Stimulated activated CD8-positive, alpha-beta memory T cell treated with anti-CD3 and anti-CD28 coated beads, Interleukin-4, amount 100 ng/mL, for 1 hour (primary cell): ENCODE data around the gene GABRR1.
"Not testable (repeated sequence)": the region's sequence is repeated elsewhere in the genome, so short reads cannot be mapped to it uniquely, and the experiment has no call there.

Source experiments
- DNase-seq, 2 donors: peaks; one replicate each; pipeline ENCODE4 v3.0.0-alpha.2; 2020; ENCODE audit warnings: low read depth in 2 of 2, low spot score in 1 of 2

GABRR1 gene

DNA sequence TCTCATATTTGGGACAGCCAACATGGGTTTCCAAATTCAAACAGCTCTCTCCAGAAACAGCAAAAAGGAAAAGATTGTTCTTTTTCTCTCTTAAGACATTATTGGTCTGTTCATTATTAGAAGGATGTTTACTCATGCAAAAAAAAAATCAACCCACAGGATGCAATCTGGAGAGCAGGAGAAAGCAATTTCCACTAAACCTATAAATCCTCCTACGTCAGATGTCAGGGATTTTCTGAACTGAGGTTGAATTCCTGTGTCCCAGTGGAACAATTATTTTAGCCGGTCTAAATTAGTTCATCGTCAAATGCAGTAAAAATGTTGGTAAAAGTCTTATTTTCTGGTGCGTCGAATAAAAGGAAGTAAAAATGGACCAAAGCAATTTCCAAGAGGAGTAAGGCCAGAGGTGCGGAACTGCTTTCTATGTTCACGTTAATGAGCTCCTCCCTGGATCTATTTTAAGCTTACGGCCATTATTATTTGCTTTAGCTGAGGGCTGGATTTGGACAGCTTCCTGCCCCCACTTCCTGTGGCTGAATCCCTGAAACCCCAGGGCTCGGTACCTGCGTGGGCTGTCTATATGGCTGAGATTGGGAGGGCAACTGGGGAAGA lies at the start of gene GABRR1:
TSS of gene GABRR1 (minus strand) at position 60 of the 612 bp plus-strand sequence. CDS start at position 24, 36 bp downstream.
- no peak for DNase-seq

DNA sequence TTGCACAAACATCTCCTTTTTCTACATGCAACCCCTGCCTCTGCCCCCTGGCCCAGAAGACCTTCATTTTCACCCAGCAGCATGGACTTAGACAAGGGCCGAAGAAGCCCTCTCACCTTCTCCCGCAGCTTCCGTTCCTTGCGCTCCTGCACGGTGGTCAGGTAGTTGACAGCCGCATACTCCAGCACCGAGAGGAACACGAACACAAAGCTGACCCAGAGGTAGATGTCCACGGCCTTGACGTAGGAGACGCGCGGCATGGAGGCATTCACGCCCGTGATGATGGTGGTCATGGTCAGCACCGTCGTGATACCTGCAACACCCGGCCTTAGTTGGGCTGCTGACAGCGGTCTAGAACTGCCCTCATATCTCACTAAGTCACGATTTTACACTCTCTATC lies 47.1 kb upstream of the GABRR1 start:
- DNase-seq, result no peak

DNA sequence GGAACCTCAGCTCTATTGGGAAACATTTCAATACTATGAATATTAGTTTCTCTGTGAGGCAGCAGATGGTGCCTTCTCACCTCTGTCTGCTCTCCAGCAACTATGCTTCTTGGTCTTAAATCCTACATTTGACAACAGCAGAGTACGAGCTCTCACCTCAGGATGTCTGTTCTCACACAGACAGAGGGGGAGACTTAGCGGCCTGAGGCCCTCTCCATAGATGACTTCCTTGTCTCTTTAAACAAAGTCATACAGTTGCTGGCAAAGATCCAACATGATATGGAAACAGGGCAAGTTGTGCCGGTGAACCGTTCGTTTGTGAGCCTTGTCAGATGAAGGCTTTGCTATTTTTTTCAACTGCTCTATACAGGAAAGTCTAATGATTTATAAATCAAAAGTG lies 43.7 kb upstream of the GABRR1 start:
- DNase-seq, result no peak

DNA sequence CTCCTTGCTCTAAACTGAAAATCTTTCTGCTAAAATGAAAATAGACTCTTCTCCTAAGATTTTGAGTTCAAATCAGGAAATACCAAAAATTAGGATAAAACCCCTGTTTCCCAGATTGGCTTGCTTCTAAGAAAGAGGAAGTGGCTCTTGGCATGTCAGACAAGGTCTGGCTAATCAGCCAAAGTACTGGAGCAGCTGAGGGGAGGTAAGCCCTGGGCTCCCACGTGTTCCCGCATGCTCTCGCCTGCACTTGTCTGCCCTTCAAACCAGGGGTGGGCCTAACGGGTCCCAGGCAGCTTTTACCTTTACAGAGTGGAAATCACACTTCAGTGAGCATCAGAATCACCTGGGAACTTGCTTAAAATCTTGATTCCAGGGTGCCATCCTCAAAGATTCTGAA lies 43.2 kb upstream of the GABRR1 start:
- DNase-seq, result no peak

DNA sequence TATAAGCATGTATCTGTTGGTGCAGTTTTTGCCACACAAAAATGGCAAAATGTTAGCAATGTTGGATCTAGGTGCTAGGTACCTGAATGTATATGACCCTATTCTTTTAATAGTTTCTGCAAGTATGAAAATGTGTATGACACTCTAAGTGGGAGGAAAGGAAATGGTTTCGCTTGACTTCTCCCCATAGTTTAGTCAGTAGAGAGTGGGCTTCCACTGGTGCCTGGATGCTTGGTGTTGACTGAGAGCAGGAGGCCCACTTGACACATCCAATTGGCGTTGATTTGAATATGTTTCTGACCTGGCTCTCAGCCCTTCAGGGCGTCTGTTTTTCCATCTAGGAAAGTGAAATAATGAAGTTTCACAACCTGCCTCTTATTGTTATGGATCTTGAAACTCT lies 41.8 kb upstream of the GABRR1 start:
- DNase-seq, result no peak

DNA sequence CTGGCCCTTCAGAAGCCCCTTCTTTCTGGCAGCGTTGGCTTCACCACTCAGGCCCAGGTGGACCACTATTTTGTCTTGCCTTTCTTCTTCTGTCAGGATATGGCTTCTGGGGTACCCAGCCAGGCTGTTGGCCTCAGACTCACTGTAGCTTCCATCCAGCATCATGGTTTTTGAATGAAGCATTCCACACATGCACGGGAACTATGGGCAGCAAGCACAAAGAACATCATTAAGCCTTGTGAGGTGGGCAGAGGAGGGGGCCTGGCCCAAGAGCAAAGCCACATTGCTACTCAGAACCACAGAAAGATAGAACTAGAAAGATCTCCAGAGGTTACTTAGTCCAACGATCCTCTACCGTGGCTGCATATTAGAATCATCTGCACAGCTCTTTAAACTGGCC lies 40.6 kb upstream of the GABRR1 start:
- no peak for DNase-seq

DNA sequence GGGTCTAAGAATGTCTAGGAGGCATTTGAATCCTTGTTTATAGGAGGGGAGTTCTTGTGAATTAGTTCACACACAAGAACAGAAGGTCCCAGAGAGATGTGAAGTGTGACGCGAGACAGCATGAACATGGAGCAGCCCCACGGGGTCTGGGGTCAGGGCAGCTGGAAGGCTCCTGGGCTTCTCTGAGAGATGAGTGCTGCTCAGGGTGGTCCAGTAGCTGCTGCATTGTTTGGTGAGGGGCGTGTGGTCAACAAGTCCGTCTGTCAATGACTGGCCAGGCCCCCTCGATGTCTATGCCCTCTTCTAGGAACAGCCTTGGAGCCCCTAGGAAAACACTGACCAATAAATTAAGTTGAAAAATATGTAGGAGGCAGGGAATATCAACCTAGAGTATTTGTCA lies 40.2 kb upstream of the GABRR1 start:
- DNase-seq, result no peak

DNA sequence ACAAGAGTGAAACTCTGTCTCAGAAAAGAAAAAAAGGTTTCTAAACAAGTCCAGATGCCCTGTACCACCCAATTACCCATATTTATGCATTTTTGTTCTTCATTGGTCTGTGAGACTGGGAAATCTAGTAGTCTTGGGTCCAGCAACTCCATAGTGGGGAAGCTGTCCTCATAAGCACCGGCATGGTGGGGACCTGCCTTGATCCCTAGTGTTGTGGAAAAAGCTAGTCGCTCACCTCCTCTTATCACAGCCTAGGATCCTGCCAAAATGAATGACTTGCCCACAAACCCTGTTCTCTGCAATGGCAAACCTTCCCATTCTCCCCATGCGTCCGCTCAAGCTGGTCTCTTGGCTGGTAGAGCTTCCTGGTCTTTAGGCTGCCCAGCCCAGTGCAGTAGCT lies 38.3 kb upstream of the GABRR1 start:
- no peak for DNase-seq

DNA sequence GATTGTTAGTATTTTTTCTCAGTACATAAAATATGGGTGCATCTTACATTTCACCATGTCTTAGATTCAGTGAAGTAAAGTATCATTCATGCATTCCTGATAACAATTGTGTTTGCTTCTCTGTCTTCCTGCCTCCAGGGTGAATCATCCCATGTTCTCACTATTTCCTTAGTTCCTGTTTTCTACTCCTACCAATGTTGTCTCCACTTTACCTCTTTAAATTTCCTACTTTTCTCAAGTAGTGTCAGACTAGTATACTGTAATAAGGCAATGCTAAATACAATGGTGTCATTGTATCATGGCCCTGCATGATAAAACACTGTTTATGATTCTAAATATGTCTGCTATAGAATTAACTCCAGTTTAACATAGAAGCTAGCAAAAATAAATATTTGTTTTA lies 37.4 kb upstream of the GABRR1 start:
- no peak for DNase-seq

DNA sequence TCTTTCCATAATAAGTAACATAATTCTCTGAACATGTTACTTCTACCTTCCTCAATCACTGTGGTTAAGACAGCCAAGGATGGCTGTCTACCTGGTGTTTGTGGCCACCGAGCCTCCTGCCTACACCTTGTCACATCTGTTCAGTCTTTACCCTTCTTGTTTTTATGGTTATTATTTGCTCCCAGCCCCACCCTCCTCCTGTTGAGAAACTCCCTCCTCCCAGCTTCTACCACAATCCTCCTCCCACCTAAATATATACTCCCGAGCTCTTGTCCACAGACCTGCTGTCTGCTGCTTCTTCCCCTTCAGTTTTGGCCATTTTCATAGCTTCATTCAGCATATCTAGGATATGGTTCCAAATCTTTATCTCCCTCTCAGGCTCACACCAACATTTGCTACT lies 35.7 kb upstream of the GABRR1 start:
- no peak for DNase-seq

DNA sequence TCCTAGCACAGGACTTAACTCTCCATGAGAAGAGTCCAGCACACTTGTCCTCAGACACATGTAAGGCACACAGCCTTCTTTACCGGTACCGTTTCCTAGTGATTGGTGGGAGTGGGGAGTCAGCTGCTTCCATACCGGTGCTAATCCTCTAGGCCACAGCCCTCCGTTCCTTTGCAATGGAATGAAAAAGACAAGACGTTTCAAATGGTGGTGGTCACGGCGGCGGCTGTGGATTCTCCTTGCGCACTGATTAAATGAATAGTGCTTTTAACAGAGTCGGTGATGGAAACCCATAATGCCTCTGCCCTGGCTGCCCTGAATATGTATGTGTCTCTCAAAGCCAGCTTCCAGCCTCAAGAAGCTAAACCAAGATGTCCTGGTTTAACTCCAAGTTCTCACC lies 34.8 kb upstream of the GABRR1 start:
- DNase-seq, result no peak

DNA sequence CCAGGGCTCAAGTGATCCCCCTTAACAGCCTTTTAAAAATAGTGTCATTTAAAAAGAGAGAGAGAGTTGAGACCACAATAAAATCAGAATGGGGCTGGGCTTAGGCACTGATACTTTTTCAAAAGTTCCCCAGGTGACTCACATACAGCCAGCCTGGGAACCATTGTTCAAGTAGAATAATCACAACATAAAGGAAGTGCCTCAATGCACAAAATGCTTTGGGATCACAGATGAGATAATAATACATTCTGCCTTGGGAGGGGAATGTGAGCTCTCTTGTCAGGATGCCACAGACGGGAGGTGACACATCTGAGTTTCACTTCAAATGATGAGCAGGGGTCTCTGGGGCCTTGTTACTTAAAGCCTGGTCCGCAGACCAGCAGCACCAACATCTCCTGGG lies 34.0 kb upstream of the GABRR1 start:
- no peak for DNase-seq

DNA sequence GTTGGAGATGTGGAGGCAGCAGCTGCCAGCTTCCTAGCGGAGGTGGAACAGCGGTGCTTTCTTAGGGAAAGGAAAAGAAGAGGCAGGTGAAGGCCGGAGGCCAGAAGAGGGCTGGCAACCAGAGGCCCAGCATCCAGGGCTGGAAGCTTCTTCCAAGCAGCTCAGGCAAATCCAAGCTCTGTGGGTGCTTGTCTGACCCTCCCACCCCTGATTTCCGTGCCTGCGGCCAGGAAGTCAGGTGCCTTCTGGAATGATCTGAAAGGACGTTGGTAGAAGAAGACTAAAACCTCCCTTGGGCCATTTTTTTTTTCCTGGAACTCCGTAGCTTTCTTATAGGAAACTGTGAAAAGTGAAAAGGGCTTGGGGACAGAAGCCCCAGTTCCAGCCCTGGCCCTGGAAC lies 33.1 kb upstream of the GABRR1 start:
- no peak for DNase-seq

DNA sequence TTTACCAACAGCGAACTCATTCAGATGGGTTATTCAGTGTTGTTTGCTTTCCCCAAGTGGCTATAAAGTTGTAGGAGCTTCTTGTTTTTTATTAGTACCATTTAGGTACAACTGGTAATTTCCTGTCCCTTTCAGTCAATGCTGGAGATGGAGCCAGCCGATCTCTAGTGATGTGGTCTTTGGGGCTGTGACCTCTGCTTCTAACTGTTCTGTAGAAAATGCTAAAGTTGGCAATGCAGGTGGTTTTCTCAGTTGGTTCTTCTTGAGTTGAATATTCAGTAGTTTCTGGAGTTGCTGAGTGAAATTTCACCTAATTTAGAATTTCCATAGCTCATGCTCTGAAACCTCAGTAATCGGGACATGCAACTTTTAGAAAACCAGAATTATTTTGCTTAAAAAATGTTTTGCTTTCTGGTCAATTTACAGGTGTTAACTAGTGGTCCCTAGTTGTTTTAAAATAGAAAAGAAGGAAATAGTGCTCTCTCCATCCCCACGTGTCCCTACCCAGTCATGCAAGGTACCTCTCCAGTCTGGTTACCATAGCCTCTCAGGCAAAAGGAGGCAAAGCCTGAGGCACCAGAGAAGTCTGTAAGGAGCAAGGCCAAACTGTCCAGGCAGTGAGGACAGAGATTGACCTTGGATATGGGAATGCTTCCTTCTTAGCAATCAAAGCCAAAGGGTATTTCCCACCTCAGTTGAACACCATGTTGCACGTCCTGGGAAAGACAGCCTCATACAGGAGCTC lies 27.3 kb upstream of the GABRR1 start:
- DNase-seq, result no peak

DNA sequence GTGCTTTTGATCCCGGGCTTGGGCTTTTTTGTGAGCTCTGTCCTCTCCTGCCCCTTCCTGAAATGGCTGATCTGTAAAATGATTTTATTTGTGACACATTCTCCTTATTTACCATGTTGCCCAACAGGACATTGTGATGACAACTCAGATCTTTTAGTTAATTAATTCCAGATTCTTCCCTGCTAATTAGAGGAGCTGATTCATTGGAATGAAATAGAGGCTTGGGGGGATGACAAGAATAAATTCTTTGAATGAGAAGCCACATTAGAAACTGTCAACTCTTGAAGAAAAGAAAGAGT lies 26.1 kb upstream of the GABRR1 start:
- DNase-seq, result no peak

DNA sequence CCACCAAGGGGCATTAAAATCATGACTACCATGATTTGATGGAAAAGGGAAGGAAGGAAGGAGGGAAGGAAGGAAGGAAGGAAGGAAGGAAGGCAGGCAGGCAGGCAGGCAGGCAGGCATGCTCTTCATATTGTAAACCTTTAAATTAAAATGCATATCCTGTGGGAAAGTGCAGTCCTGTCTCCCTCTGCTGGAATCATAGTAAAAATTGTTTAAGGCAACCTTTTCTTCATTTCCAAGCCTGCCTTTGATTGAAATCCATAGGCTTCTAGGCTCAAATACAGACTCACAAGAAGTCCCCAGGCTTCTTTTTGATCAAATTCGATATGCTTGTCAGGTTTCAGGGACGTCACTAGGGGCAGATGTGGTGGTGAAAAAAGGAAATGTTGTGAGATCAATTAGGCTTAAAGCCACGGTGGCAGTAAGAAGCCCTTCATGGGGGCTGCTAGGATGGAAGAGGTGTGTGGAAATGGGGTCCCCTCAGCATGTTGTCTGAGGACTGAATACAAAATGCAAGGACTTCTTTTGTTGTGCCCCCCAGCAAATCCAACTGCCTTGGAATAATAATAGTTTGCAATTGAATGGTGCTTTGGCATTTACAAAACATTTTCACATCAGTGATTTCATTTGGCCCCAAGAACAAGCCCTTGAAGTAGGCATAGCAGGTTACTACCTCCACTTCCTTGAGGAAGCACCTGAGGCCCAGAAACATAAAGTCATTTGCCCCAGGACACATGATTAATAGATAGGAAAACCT lies 25.6 kb upstream of the GABRR1 start:
- DNase-seq, result no peak

DNA sequence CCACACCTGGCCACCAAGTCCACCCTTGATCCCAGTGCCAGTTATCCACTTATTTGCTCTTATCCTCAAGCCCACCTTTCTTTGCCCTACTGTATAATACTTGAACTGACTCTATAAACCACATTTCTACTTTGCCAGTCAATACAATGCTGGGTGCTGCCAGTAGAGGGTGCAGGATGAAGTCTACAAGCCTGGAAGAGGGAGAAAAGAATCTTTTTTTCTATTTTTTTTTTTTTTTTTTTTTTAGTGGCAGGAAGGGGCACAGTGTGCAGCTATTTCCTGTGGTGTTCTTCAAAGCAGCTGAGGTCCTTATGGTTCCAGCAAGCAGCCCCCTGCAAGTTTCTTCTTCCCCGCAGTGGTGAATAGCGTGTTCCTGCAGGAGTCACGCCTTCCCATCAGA lies 22.2 kb upstream of the GABRR1 start:
- DNase-seq, result no peak

DNA sequence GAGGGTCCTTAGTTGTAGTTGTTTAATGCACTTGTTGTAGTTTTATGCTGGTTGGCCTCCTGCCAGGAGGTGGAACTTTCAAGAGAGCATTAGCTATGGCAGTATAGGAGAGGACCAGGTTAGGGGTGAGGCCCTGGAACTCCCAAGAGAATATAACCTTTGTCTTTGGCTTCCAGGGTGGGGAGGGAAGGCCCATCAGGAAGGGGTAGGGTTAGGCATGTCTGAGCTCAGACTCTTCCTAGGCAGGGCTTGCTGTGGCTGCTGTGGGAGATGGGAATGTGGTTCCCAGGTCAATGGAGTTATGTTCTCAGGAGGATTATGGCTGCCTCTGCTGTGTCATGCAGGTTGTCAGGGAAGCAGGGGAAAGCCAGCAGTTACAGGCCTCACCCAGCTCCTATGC lies 20.0 kb upstream of the GABRR1 start:
- no peak for DNase-seq

DNA sequence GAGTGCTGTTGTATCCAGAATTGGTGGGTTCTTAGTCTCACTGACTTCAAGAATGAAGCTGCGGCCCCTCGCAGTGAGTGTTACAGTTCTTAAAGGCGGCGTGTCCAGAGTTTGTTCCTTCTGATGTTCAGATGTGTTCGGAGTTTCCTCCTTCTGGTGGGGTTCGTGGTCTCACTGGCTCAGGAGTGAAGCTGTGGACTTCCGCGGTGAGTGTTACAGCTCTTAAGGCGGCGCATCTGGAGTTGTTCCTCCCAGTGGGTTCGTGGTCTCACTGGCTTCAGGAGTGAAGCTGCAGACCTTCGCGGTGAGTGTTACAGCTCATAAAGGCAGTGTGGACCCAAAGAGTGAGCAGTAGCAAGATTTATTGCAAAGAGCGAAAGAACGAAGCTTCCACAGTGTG lies 16.4 kb upstream of the GABRR1 start:
- not testable (repeated sequence) for DNase-seq

DNA sequence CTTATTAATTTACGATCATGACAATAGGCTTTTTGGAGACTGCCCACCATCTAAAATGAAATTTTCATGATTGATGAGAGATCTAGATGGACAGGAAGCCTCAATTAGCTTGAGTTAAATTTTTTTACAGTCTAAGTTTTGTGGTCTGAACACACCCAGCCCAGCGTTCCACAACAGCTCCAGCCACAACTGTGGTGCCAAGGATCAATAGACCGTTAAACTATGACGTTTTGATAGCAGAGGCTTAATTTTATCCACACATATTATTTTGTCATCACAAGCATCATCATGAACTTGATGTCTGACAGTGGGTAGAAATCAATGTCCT lies 5.5 kb upstream of the GABRR1 start:
- DNase-seq, result no peak

DNA sequence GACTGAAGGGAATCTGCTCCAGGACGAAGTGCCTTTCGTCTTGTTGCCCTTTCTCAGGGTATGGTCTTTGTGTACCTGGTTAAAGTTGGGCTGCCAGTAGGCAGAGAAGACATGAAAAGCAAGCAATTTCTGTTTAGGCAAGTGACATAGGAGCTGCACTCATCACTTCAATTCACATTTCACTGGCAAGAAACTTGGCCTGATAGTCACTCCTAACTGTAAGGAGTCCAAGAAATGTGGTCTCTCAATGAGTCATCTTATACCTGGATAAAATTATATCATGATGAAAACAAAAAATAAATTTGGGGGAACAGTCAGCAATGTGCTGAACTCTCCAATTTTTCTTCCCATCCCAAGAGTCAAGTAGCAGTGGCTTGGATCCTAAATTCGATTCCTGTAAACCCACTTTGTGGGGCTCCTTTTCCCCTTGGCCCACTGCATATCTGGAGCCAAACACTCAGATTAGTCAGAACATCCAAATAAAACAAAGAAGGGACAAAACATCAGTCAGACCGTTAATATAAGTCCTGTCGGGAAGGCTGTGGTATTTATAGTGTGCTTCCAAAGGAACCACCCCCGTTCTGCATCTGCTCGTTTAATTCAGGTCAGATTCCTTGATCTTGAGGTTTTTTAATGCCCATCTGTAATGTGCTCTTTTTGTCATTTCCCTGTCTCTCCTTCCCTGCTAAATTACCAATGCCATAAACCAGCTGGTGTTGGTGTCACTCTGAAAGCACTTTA lies 5.0 kb upstream of the GABRR1 start:
- no peak for DNase-seq

DNA sequence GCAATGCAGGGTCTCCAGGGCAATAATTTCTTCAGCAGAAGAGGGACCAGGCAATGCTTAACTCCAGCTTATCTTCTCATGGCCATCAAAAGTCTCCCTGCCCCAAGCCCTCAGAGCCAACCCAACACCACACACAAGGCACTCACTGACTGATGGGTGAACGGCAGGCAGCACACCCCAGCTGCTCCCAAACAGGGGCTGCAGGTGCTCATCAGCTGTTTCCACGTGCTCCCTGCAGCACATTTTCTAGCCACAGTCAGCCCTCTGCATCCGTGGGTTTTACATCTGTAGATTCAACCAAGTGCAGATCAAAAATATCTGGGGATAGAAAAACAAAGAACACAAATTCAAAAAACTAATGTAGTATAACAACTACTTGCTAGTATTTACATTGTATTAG lies 4.0 kb upstream of the GABRR1 start:
- no peak for DNase-seq
